Thoracic aorta (tissue), 2 donors: Measurements from ENCODE around the gene FOXL1. TPM values are rescaled to one million over a fixed set of nuclear protein-coding genes. Genes with fewer than 3 reads are reported as not detected.
A peak's percentile ranks its signal among the peaks of the same experiment; 100 is the strongest.

Experiments used
- ATAC-seq: fragments of 150-250 bp; one replicate; pipeline ENCODE4 v1.8.0; 2017; ENCODE audit warnings: low read depth; ENCODE audit not compliant: insufficient number of reproducible peaks, low FRiP score
- DNase-seq: peaks from one replicate; pipeline ENCODE4 v3.0.0-alpha.2; 2020; ENCODE audit warnings: low spot score
- H3K27ac ChIP-seq, 2 donors: fragments of 200-600 bp; sonication (generic); 1 replicate in 1 of 2; 2 replicates in 1 of 2; pipeline ENCODE4 v1.5.1; 2016; ENCODE audit warnings: mild to moderate bottlenecking in 2 of 2, moderate library complexity in 2 of 2
- H3K27me3 ChIP-seq: fragments of 200-600 bp; sonication (generic); replicated peaks from 2 replicates; pipeline ENCODE4 v1.6.0; 2016; ENCODE audit warnings: mild to moderate bottlenecking; ENCODE audit not compliant: insufficient read depth
- H3K36me3 ChIP-seq: fragments of 200-600 bp; sonication (generic); one replicate; pipeline ENCODE4 v1.5.1; 2016
- H3K4me1 ChIP-seq, 2 donors: fragments of 200-600 bp; sonication (generic); 1 replicate in 1 of 2; 2 replicates in 1 of 2; pipeline versions ENCODE4 v1.5.1 to v1.6.0; 2016; ENCODE audit warnings: low read depth in 2 of 2, mild to moderate bottlenecking in 1 of 2; ENCODE audit not compliant: control insufficient read depth in 1 of 2
- H3K4me3 ChIP-seq: fragments of 200-600 bp; sonication (generic); 2 replicates; pipeline ENCODE4 v1.5.1; 2016; ENCODE audit warnings: mild to moderate bottlenecking
- H3K9me3 ChIP-seq: fragments of 200-600 bp; sonication (generic); 2 replicates; pipeline ENCODE4 v1.5.1; 2016
- total RNA-seq, 2 donors: library from RNA; depleted of rRNA; stranded (reverse); fragments of >200 nt; gene quantifications; one replicate each; pipeline versions ENCODE4 v1.1.0 to v1.2.3, GENCODE V29; 2016
- TF ChIP-seq, protein P1 (sequence below): fragments of 200-600 bp; sonication (generic); IDR thresholded peaks from one replicate; pipeline ENCODE4 v1.5.1; 2019; ENCODE audit warnings: antibody characterized with exemption

FOXL1 gene
- total RNA-seq, 2 donors from 2014 or later: 52.1 to 52.8 TPM

DNA sequence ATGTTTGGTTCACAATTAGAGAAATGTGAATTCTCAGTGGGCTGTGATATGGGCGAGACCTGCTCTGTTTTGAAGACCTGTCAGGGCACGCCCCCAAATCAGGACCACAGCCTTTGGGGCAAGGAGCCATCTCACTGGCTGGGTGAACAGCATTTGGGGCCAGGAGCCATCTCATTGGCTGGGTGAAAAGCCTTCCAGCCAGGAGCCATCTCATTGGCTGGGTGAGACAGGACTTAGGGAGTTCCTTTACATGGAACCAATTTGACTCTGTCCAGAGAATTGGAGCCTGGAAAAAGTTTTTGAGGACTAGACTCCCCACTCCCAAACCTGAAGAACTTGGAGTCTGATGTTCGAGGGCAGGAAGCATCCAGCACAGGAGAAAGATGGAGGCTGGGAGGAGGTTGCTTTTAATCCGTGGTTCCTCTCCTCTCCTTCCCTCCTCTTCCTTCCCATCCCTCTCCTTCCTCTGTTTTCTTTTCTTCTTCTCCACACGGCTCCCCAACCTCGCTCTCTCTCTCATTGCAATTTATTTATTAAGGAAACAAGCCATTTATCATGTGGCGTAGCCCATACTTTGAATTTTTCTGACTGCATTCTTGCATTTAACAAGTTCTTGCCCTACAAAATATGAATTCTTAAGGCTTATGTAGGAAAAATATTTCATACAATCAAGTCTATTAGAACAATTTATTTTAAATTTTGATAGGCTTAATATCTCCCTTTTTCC, 19.7 kb downstream of the FOXL1 start:
- peak; percentile 42 for ATAC-seq
- DNase-seq: no peak
- H3K27ac ChIP-seq: peak overlapping the region; percentile 87 to 94
- no peaks in the 10 kb centered on the region for H3K9me3 ChIP-seq
- no peaks in the 10 kb centered on the region for H3K36me3 ChIP-seq
- peak overlapping the region; percentile 56 for H3K4me3 ChIP-seq
- peaks cover 42 to 96% of the 10 kb centered on the region in 2 donors for H3K4me1 ChIP-seq
- TF ChIP-seq, protein P1, sequence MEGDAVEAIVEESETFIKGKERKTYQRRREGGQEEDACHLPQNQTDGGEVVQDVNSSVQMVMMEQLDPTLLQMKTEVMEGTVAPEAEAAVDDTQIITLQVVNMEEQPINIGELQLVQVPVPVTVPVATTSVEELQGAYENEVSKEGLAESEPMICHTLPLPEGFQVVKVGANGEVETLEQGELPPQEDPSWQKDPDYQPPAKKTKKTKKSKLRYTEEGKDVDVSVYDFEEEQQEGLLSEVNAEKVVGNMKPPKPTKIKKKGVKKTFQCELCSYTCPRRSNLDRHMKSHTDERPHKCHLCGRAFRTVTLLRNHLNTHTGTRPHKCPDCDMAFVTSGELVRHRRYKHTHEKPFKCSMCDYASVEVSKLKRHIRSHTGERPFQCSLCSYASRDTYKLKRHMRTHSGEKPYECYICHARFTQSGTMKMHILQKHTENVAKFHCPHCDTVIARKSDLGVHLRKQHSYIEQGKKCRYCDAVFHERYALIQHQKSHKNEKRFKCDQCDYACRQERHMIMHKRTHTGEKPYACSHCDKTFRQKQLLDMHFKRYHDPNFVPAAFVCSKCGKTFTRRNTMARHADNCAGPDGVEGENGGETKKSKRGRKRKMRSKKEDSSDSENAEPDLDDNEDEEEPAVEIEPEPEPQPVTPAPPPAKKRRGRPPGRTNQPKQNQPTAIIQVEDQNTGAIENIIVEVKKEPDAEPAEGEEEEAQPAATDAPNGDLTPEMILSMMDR: no peak
- H3K27me3 ChIP-seq: no peaks in the 10 kb centered on the region

- DNase-seq (no peak), ATAC-seq (no peak)
- Histone ChIP-seq H3K36me3 (no peaks in the 10 kb centered on the region), H3K27ac (peak overlapping the region; percentile 87 to 94), H3K4me3 (peak overlapping the region; percentile 56), H3K4me1 (peaks cover 40 to 94% of the 10 kb centered on the region in 2 donors), H3K9me3 (no peaks in the 10 kb centered on the region), H3K27me3 (no peaks in the 10 kb centered on the region)
- TF ChIP-seq, protein P1: no peak
Measured at GRCh38 chr16:86598607-86599565, 20.5 kb downstream of the FOXL1 start.

DNA sequence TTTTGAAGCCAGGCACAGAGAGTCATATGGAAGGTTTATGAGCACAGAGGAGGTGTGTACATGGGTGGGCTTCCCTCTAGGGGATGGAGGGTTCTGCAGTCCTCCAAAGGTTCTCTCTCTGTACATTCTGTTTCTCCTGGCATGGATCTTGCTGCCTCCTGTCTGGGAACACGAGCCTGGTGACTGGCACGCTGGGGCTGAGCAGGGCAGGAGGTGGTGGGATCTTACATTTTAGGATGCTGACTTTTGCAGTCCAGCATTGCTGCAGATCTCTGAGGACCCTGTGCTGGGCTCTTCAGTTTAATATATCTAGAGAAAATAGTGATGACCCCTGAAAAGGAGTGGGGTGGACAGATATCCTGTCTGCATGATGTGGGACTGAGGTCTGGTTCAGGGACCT, 23.0 kb downstream of the FOXL1 start:
- ATAC-seq: no peak
- Histone ChIP-seq H3K36me3 (no peaks in the 10 kb centered on the region), H3K27ac (peak overlapping the region; percentile 87 to 94), H3K27me3 (no peaks in the 10 kb centered on the region), H3K9me3 (no peaks in the 10 kb centered on the region), H3K4me3 (no peak overlapping the region), H3K4me1 (peaks cover 25 to 83% of the 10 kb centered on the region in 2 donors)
- DNase-seq: no peak
- TF ChIP-seq, protein P1: no peak

DNA sequence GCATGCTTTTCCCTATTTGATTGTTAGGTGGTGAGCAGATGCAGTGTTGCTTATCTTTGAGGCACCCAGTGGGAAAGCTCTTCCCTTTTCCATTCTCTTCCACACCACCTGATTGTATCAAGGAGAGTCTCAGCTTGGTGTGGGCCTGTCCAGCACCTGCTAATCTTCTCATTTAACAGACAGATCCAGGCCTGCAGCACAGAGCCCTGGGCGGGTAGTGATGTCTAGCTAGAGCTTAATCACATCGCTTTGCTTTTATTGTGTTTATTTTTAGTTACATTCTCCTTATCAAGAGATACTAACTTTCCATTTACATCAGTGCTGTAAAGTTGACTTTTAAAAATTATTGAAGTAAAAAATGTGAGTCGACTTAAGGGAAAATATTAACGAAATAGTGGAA, 24.2 kb downstream of the FOXL1 start:
- Histone ChIP-seq H3K36me3 (no peaks in the 10 kb centered on the region), H3K4me3 (no peak overlapping the region), H3K27ac (peak overlapping the region; percentile 72 to 77), H3K9me3 (no peaks in the 10 kb centered on the region), H3K27me3 (no peaks in the 10 kb centered on the region), H3K4me1 (peaks cover 15 to 72% of the 10 kb centered on the region in 2 donors)
- TF ChIP-seq, protein P1: no peak
- ATAC-seq: no peak
- DNase-seq: no peak
